Colon (tissue), 2 donors: ENCODE results near the gene BNIP2.
"Not testable (repeated sequence)": the region's sequence is repeated elsewhere in the genome, so short reads cannot be mapped to it uniquely, and the experiment has no call there.

Source experiments
- FAIRE-seq: peaks from 2 replicates; lab custom pipeline; 2012; peaks lifted over from hg19 to GRCh38; lab: Jason Lieb, UNC
- donor health status: control.
- donor health status: control.

The BNIP2 gene

GRCh38 chr15:59687836-59688235 is 1.3 kb downstream of the BNIP2 start:
- FAIRE-seq = no peak

GRCh38 chr15:59686389-59686788 is 2.7 kb downstream of the BNIP2 start:
- no peak for FAIRE-seq

- FAIRE-seq = no peak
These were observed 3.3 kb downstream of the BNIP2 start for GRCh38 chr15:59685737-59686297.

GRCh38 chr15:59680870-59681269 is 8.2 kb downstream of the BNIP2 start:
- no peak for FAIRE-seq

GRCh38 chr15:59680346-59680745 is 8.8 kb downstream of the BNIP2 start:
- FAIRE-seq = no peak

- FAIRE-seq = no peak
These were observed 10.5 kb downstream of the BNIP2 start for GRCh38 chr15:59678620-59679019.

- FAIRE-seq = no peak
These were observed 10.9 kb downstream of the BNIP2 start for GRCh38 chr15:59678172-59678571.

GRCh38 chr15:59676565-59676964 is 12.6 kb downstream of the BNIP2 start:
- no peak for FAIRE-seq

GRCh38 chr15:59674361-59674877 is 14.7 kb downstream of the BNIP2 start:
- no peak for FAIRE-seq

- FAIRE-seq = no peak
These were observed 20.6 kb downstream of the BNIP2 start for GRCh38 chr15:59668556-59668955.

GRCh38 chr15:59662260-59662659 is 26.9 kb downstream of the BNIP2 start:
- no peak for FAIRE-seq

GRCh38 chr15:59659366-59659765 is 29.8 kb downstream of the BNIP2 start:
- no peak for FAIRE-seq

- FAIRE-seq = peak; percentile 57
These were observed 31.4 kb downstream of the BNIP2 start for GRCh38 chr15:59657635-59658125.

GRCh38 chr15:59656897-59657634 is 32.1 kb downstream of the BNIP2 start, which contains the start of gene GTF2A2:
GTF2A2 (minus strand) TSS chr15:59657515; CDS start chr15:59652277, 5,238 bp downstream.
- no peak for FAIRE-seq

GRCh38 chr15:59654046-59654445 is 35.1 kb downstream of the BNIP2 start:
- no peak for FAIRE-seq

GRCh38 chr15:59649603-59650002 is 39.5 kb downstream of the BNIP2 start:
- FAIRE-seq = no peak

- FAIRE-seq = no peak
These were observed 42.0 kb downstream of the BNIP2 start for GRCh38 chr15:59647085-59647484.

GRCh38 chr15:59646277-59646676 is 42.8 kb downstream of the BNIP2 start:
- FAIRE-seq = no peak

- FAIRE-seq = not testable (repeated sequence)
These were observed 43.3 kb downstream of the BNIP2 start for GRCh38 chr15:59645812-59646211.

GRCh38 chr15:59644756-59645155 is 44.4 kb downstream of the BNIP2 start:
- FAIRE-seq = no peak

GRCh38 chr15:59642351-59642750 is 46.8 kb downstream of the BNIP2 start:
- no peak for FAIRE-seq

GRCh38 chr15:59637507-59637906 is 51.6 kb downstream of the BNIP2 start:
- FAIRE-seq = not testable (repeated sequence)

- no peak for FAIRE-seq
These were observed 52.9 kb downstream of the BNIP2 start for GRCh38 chr15:59636184-59636583.
